HG02759 (cell line): ENCODE results near the gene SLC6A9.

ENCODE experiments used
- ATAC-seq: cut with Tn5 transposase; IDR thresholded peaks from one replicate; pipeline ENCODE4 v1.9.1; 2021; ENCODE audit warnings: mild to moderate bottlenecking, moderate library complexity; ENCODE audit not compliant: unreplicated experiment

SLC6A9 gene

GRCh38 chr1:43986712-43987111 lies 44.5 kb downstream of the SLC6A9 start:
- no peak for ATAC-seq

- no peak for ATAC-seq
Measured at GRCh38 chr1:43985984-43986595, 45.2 kb downstream of the SLC6A9 start.

GRCh38 chr1:43984855-43985254 lies 46.4 kb downstream of the SLC6A9 start:
- no peak for ATAC-seq

- no peak for ATAC-seq
Measured at GRCh38 chr1:43983253-43983899, 47.9 kb downstream of the SLC6A9 start.

- ATAC-seq, result no peak
Measured at GRCh38 chr1:43982808-43983207, 48.5 kb downstream of the SLC6A9 start.

- no peak for ATAC-seq
Measured at GRCh38 chr1:43982241-43982640, 49.0 kb downstream of the SLC6A9 start.

- ATAC-seq, result no peak
Measured at GRCh38 chr1:43981636-43982035, 49.6 kb downstream of the SLC6A9 start.

GRCh38 chr1:43981135-43981491 lies 50.1 kb downstream of the SLC6A9 start:
- ATAC-seq, result no peak

GRCh38 chr1:43980255-43981134 lies 50.8 kb downstream of the SLC6A9 start:
- no peak for ATAC-seq

GRCh38 chr1:43979528-43980254 lies 51.6 kb downstream of the SLC6A9 start:
- no peak for ATAC-seq

- no peak for ATAC-seq
Measured at GRCh38 chr1:43979261-43979527, 52.1 kb downstream of the SLC6A9 start.

- ATAC-seq, result no peak
Measured at GRCh38 chr1:43978551-43979260, 52.6 kb downstream of the SLC6A9 start, which contains the start of gene B4GALT2. Gene B4GALT2, plus strand, starts transcription at chr1:43979210. Its CDS starts 1,951 bp downstream, at chr1:43981161.

- ATAC-seq, result no peak
Measured at GRCh38 chr1:43978264-43978550, 53.1 kb downstream of the SLC6A9 start.

GRCh38 chr1:43977376-43978263 lies 53.6 kb downstream of the SLC6A9 start:
- ATAC-seq, result no peak

- ATAC-seq, result no peak
Measured at GRCh38 chr1:43976890-43977289, 54.4 kb downstream of the SLC6A9 start.

GRCh38 chr1:43976045-43976444 lies 55.2 kb downstream of the SLC6A9 start:
- ATAC-seq, result no peak

- ATAC-seq, result no peak
Measured at GRCh38 chr1:43975249-43975961, 55.9 kb downstream of the SLC6A9 start.

- ATAC-seq, result peak; percentile 72
Measured at GRCh38 chr1:43974443-43975248, 56.6 kb downstream of the SLC6A9 start, which contains the start of gene ATP6V0B. Gene ATP6V0B, plus strand, starts transcription at chr1:43974960. Its CDS starts 81 bp downstream, at chr1:43975041.
